HL-60 (cell line): Measurements from ENCODE around the gene HMCES.

Experiments used
- GABPA ChIP-seq: IDR thresholded peaks from 2 replicates; pipeline ENCODE4 v1.6.1; 2012; ENCODE audit warnings: low read depth
- POLR2AphosphoS5 ChIP-seq: IDR thresholded peaks from 2 replicates; pipeline ENCODE4 v1.6.1; 2012; ENCODE audit warnings: low read depth
- SPI1 ChIP-seq: IDR thresholded peaks from 2 replicates; pipeline ENCODE4 v1.6.1; 2012; ENCODE audit warnings: low read depth, mild to moderate bottlenecking, borderline replicate concordance
- TF ChIP-seq, protein P1 (sequence below): IDR thresholded peaks from one replicate; pipeline ENCODE4 v1.5.1; 2011; ENCODE audit warnings: low read length, control low read depth, inconsistent platforms; ENCODE audit not compliant: insufficient read depth
- TF ChIP-seq, protein P2 (sequence below): IDR thresholded peaks from 2 replicates; pipeline ENCODE4 v1.6.1; 2012; ENCODE audit warnings: low read depth; ENCODE audit not compliant: insufficient replicate concordance

DNA sequence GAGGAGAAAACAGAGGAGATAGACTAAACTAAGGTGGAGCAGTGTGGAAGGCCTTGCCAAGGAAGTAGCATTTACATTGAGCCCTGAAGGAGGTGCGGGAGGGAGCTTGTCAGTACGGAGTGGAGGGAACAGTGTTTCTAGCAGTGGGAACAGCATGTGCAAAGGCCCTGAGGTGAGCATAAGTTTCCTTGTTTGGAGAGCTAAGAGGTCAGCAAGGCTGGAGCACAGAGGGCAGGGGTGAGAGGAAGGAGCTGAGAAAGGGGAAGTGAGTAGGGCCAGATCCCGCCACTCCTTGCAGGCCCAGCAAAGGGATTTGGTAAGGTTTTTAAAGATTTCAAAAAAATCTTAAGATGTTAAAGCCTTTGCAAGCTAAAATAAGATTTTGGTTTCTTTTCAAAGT lies 70.1 kb downstream of the HMCES start:
- TF ChIP-seq POLR2AphosphoS5 (no peak), GABPA (no peak), SPI1 (peak; percentile 81)
- TF ChIP-seq, protein P1, sequence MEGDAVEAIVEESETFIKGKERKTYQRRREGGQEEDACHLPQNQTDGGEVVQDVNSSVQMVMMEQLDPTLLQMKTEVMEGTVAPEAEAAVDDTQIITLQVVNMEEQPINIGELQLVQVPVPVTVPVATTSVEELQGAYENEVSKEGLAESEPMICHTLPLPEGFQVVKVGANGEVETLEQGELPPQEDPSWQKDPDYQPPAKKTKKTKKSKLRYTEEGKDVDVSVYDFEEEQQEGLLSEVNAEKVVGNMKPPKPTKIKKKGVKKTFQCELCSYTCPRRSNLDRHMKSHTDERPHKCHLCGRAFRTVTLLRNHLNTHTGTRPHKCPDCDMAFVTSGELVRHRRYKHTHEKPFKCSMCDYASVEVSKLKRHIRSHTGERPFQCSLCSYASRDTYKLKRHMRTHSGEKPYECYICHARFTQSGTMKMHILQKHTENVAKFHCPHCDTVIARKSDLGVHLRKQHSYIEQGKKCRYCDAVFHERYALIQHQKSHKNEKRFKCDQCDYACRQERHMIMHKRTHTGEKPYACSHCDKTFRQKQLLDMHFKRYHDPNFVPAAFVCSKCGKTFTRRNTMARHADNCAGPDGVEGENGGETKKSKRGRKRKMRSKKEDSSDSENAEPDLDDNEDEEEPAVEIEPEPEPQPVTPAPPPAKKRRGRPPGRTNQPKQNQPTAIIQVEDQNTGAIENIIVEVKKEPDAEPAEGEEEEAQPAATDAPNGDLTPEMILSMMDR = no peak
- TF ChIP-seq, protein P2, sequence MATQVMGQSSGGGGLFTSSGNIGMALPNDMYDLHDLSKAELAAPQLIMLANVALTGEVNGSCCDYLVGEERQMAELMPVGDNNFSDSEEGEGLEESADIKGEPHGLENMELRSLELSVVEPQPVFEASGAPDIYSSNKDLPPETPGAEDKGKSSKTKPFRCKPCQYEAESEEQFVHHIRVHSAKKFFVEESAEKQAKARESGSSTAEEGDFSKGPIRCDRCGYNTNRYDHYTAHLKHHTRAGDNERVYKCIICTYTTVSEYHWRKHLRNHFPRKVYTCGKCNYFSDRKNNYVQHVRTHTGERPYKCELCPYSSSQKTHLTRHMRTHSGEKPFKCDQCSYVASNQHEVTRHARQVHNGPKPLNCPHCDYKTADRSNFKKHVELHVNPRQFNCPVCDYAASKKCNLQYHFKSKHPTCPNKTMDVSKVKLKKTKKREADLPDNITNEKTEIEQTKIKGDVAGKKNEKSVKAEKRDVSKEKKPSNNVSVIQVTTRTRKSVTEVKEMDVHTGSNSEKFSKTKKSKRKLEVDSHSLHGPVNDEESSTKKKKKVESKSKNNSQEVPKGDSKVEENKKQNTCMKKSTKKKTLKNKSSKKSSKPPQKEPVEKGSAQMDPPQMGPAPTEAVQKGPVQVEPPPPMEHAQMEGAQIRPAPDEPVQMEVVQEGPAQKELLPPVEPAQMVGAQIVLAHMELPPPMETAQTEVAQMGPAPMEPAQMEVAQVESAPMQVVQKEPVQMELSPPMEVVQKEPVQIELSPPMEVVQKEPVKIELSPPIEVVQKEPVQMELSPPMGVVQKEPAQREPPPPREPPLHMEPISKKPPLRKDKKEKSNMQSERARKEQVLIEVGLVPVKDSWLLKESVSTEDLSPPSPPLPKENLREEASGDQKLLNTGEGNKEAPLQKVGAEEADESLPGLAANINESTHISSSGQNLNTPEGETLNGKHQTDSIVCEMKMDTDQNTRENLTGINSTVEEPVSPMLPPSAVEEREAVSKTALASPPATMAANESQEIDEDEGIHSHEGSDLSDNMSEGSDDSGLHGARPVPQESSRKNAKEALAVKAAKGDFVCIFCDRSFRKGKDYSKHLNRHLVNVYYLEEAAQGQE = no peak
